GM21723 (cell line): ENCODE results near the gene ARL6IP5.

Experiments
- ATAC-seq: cut with Tn5 transposase; IDR thresholded peaks from one replicate; pipeline ENCODE4 v1.9.1; 2021; ENCODE audit warnings: mild to moderate bottlenecking, moderate library complexity; ENCODE audit not compliant: unreplicated experiment

ARL6IP5 gene

GRCh38 chr3:69149586-69149985, 64.8 kb downstream of the ARL6IP5 start:
- no peak for ATAC-seq
